A549 (cell line): ENCODE data around the gene RAMACL.

Experiments used
- CHD2 ChIP-seq: fragments of 150-350 bp; IDR thresholded peaks from 2 replicates; pipeline ENCODE4 v1.6.1; 2014; ENCODE audit warnings: low read length; ENCODE audit not compliant: partially characterized antibody
- EP300 ChIP-seq, 2 experiments: fragments of >200 bp; sonication (Bioruptor Twin); formaldehyde crosslinking; IDR thresholded peaks; 2 replicates in 1 of 2; 3 replicates in 1 of 2; pipeline ENCODE4 v1.6.1; 2016 to 2017

DNA sequence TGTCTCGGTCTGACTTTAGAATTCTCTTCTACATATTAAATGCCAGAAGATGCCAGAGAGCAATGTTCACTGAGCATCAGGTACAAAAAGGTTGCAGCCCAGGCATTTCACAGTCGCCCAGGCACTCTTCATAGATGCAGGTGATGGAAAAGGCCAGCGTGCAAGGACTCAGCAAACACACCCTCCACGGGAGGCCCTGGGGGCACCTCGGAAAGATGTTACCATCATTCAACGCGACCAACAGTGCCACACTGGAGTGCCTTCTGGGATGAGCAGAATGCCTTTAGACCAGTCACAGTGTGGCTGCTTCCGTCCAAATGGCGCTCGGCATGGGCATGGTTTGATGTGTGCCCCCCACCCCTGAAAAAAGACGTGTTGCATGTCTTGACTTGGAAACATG lies 4.5 kb upstream of the RAMACL start:
- TF ChIP-seq EP300 (IDR thresholded peaks at IDR 0.05) (no peak), CHD2 (no peak)
